GM21825 (cell line): ENCODE measurements around the gene MPPED1.

Source experiments
- ATAC-seq: cut with Tn5 transposase; IDR thresholded peaks from one replicate; pipeline ENCODE4 v1.9.1; 2021; ENCODE audit warnings: mild to moderate bottlenecking, moderate library complexity; ENCODE audit not compliant: unreplicated experiment

The MPPED1 gene

GRCh38 chr22:43474161-43475101 is 62.6 kb downstream of the MPPED1 start:
- no peak for ATAC-seq

- ATAC-seq: no peak
Measured at GRCh38 chr22:43475549-43476076, 63.8 kb downstream of the MPPED1 start.

- no peak for ATAC-seq
Measured at GRCh38 chr22:43476341-43476740, 64.5 kb downstream of the MPPED1 start.

- no peak for ATAC-seq
Measured at GRCh38 chr22:43476751-43477725, 65.2 kb downstream of the MPPED1 start.

GRCh38 chr22:43477966-43478365 is 66.2 kb downstream of the MPPED1 start:
- no peak for ATAC-seq

GRCh38 chr22:43478621-43479300 is 66.9 kb downstream of the MPPED1 start:
- ATAC-seq: no peak

- no peak for ATAC-seq
Measured at GRCh38 chr22:43479301-43479950, 67.6 kb downstream of the MPPED1 start.

- no peak for ATAC-seq
Measured at GRCh38 chr22:43479962-43480361, 68.1 kb downstream of the MPPED1 start.

- no peak for ATAC-seq
Measured at GRCh38 chr22:43481568-43482317, 69.9 kb downstream of the MPPED1 start.

- ATAC-seq: no peak
Measured at GRCh38 chr22:43482318-43482625, 70.5 kb downstream of the MPPED1 start.

GRCh38 chr22:43483266-43483665 is 71.5 kb downstream of the MPPED1 start:
- ATAC-seq: no peak

GRCh38 chr22:43483669-43484068 is 71.9 kb downstream of the MPPED1 start:
- ATAC-seq: no peak

- no peak for ATAC-seq
Measured at GRCh38 chr22:43484227-43484626, 72.4 kb downstream of the MPPED1 start.

GRCh38 chr22:43485502-43486089 is 73.8 kb downstream of the MPPED1 start:
- ATAC-seq: no peak

GRCh38 chr22:43487311-43488030 is 75.7 kb downstream of the MPPED1 start:
- no peak for ATAC-seq

- no peak for ATAC-seq
Measured at GRCh38 chr22:43488031-43488866, 76.4 kb downstream of the MPPED1 start.

- ATAC-seq: no peak
Measured at GRCh38 chr22:43488937-43489336, 77.1 kb downstream of the MPPED1 start.

- ATAC-seq: no peak
Measured at GRCh38 chr22:43490311-43490710, 78.5 kb downstream of the MPPED1 start.
